Body of pancreas (tissue), 4 donors: ENCODE data around the gene ATXN3.
A peak's percentile ranks its signal among the peaks of the same experiment; 100 is the strongest.

Source experiments
- POLR2A ChIP-seq, 3 donors: fragments of 450-650 bp; IDR thresholded peaks; one replicate each; pipeline ENCODE4 v1.6.1; 2016; ENCODE audit warnings: antibody characterized with exemption in 3 of 3, mild to moderate bottlenecking in 2 of 3
- TF ChIP-seq, protein P1 (sequence below), 7 experiments: fragments of 450-650 bp in 4 of 7; fragments of 200-600 bp in 3 of 7; sonication (generic) in 3 of 7; IDR thresholded peaks; one replicate each; pipeline ENCODE4 v1.5.1; 2016 to 2019; ENCODE audit warnings: antibody characterized with exemption in 7 of 7

DNA sequence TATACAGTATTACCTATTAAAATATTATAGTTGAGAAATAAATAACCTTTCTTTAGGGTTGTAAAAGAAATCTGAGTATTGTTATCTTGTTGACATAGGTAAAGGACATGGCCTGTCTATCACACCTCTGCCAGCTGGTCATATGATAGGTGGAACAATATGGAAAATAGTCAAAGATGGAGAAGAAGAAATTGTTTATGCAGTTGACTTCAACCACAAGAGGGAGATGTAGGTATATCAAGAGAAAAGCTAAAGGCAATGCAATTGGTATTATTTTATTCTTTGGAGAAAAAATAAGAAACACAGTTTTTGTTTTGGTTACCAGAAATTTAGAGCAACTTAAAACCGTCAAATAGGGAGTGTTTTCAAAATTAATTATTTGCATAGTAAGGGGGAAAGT, 28.9 kb upstream of the ATXN3 start:
- TF ChIP-seq, protein P1, sequence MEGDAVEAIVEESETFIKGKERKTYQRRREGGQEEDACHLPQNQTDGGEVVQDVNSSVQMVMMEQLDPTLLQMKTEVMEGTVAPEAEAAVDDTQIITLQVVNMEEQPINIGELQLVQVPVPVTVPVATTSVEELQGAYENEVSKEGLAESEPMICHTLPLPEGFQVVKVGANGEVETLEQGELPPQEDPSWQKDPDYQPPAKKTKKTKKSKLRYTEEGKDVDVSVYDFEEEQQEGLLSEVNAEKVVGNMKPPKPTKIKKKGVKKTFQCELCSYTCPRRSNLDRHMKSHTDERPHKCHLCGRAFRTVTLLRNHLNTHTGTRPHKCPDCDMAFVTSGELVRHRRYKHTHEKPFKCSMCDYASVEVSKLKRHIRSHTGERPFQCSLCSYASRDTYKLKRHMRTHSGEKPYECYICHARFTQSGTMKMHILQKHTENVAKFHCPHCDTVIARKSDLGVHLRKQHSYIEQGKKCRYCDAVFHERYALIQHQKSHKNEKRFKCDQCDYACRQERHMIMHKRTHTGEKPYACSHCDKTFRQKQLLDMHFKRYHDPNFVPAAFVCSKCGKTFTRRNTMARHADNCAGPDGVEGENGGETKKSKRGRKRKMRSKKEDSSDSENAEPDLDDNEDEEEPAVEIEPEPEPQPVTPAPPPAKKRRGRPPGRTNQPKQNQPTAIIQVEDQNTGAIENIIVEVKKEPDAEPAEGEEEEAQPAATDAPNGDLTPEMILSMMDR (IDR thresholded peaks at IDR 0.05): peak in 6 of 7 experiments; percentile 12 to 35 (median 26)
- no peak for TF ChIP-seq POLR2A (IDR thresholded peaks at IDR 0.05)
